Measurements from ENCODE around the gene SKIC3.
A peak's percentile ranks its signal among the peaks of the same experiment; 100 is the strongest.

SKIC3 gene

GRCh38 chr5:95530416-95530815 is 24.4 kb downstream of the SKIC3 start:
- DNase-seq: peak; percentile 15 to 63

- no peak for DNase-seq
Observed at GRCh38 chr5:95528565-95528964, 26.2 kb downstream of the SKIC3 start.

- no peak for DNase-seq
Observed at GRCh38 chr5:95526871-95527270, 27.9 kb downstream of the SKIC3 start.

GRCh38 chr5:95524423-95524822 is 30.4 kb downstream of the SKIC3 start:
- DNase-seq: no peak

- DNase-seq: no peak
Observed at GRCh38 chr5:95520206-95520605, 34.6 kb downstream of the SKIC3 start.

- no peak for DNase-seq
Observed at GRCh38 chr5:95519681-95520080, 35.1 kb downstream of the SKIC3 start.

- no peak for DNase-seq
Observed at GRCh38 chr5:95519151-95519550, 35.6 kb downstream of the SKIC3 start.

GRCh38 chr5:95518417-95518816 is 36.4 kb downstream of the SKIC3 start:
- no peak for DNase-seq

- DNase-seq: no peak
Observed at GRCh38 chr5:95511606-95512005, 43.2 kb downstream of the SKIC3 start.

- DNase-seq: no peak
Observed at GRCh38 chr5:95508550-95508949, 46.2 kb downstream of the SKIC3 start.

All from inflammatory macrophage (primary cell).